Measurements from ENCODE around the gene CLEC4A.
"Not testable (repeated sequence)": the region's sequence is repeated elsewhere in the genome, so short reads cannot be mapped to it uniquely, and the experiment has no call there.

Gene CLEC4A

DNA sequence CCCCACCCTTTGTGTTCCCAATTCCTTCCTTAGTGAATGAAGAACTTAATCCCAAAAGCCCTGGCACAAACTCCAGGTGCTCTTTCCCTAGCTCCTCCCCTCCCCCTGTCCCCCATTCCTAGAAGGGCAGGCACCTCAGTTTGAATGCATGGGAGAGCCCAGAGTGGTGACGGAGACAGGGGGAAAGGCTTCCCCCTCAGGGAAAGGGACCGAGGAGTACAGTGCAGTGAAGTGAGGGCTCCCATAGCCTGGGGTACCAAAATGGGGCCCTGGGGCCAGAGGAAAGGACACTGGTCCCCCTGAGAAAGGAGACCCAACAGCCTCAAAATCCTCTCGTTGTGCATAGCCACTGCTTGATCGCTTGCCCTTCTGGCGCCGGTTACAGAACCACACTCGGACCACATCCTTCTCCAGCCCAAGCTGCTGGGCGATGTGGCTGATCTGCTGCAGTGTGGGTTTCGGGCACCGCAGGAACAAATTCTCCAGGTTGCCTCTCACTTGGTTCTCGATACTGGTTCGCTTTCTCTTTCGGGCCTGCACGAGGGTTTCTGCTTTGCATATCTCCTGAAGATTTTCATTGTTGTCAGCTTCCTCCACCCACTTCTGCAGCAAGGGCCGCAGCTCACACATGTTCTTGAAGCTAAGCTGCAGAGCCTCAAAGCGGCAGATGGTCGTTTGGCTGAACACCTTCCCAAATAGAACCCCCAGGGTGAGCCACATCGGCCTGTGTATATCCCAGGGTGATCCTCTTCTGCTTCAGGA, 10.4 kb downstream of the CLEC4A start:
- DNase-seq (ENCODE audit: low spot score) = not testable (repeated sequence)

- DNase-seq (ENCODE audit: low spot score) = not testable (repeated sequence)
These were observed 11.0 kb downstream of the CLEC4A start for GRCh38 chr12:8134398-8134930.

GRCh38 chr12:8141647-8142046, 18.2 kb downstream of the CLEC4A start:
- DNase-seq (ENCODE audit: low spot score) = not testable (repeated sequence)

GRCh38 chr12:8143261-8143660, 19.8 kb downstream of the CLEC4A start:
- no peak for DNase-seq (ENCODE audit: low spot score)

GRCh38 chr12:8145754-8146441, 22.5 kb downstream of the CLEC4A start:
- DNase-seq (ENCODE audit: low spot score) = peak; percentile 63

- no peak for DNase-seq (ENCODE audit: low spot score)
These were observed 23.0 kb downstream of the CLEC4A start for GRCh38 chr12:8146442-8146771.

DNA sequence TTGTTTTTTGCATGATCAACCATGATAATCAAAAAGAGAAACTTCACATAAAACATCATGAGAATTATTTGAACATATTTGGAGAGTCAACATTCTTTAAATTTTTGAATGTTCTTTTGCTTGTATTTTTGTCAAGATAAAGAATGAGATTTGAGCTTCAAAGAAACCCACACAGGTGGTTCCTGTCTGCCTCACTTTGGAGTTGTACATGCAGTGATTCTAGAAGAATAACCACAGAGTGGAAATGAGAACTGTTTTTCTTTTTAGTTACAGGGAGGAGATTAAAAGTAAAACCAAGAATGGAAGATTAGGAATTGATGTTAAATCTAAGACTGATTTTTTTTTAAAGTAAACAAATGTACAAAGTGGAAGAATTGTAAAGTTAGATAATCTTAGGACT, 31.1 kb downstream of the CLEC4A start:
- no peak for DNase-seq (ENCODE audit: low spot score)

- no peak for DNase-seq (ENCODE audit: low spot score)
These were observed 33.0 kb downstream of the CLEC4A start for GRCh38 chr12:8156416-8156815.

DNA sequence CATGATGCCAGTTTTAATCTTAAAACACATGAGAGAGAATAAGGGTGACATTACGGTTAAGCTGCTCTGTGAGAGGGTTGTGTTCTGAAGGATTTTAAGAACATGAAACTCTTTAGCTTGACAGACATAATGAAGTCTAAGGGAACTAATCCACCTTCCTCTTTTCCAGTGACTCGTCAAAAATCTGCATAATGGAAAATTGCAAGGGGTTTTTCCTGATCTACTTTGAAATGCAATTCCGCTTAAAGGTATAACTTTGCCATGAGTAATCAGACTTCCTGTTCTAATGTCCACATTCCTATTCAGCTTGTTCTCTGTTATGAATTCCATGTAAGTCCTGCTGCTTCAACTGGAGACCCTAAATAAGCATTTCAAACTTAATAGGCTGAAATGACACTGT, 33.4 kb downstream of the CLEC4A start, which contains the start of gene ZNF705A:
ZNF705A (plus strand) TSS at position 171 of the 400 bp plus-strand sequence. CDS start 15,611 bp downstream, outside the sequence.
- peak; percentile 34 for DNase-seq (ENCODE audit: low spot score)

- no peak for DNase-seq (ENCODE audit: low spot score)
These were observed 34.2 kb downstream of the CLEC4A start for GRCh38 chr12:8157484-8158198.

DNA sequence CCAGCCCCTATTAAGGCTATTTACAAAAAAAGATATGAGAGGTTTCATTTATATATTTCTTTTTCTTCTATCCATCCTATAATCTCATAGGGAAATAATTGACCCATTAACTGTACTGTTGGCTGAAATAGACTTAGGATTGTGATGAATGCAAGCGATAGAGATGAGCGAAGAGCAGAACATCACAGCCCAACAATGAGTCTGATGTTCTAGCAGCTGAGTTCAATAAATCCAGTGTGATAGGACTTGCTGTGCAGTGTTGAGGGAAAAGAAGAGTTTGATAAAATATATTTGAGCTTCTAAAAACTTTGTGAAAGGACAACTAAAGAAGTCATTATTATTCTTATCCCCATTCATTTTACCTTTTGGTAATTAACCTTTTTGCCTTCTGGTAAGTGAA, 49.5 kb downstream of the CLEC4A start:
- peak; percentile 74 for DNase-seq (ENCODE audit: low spot score)

DNA sequence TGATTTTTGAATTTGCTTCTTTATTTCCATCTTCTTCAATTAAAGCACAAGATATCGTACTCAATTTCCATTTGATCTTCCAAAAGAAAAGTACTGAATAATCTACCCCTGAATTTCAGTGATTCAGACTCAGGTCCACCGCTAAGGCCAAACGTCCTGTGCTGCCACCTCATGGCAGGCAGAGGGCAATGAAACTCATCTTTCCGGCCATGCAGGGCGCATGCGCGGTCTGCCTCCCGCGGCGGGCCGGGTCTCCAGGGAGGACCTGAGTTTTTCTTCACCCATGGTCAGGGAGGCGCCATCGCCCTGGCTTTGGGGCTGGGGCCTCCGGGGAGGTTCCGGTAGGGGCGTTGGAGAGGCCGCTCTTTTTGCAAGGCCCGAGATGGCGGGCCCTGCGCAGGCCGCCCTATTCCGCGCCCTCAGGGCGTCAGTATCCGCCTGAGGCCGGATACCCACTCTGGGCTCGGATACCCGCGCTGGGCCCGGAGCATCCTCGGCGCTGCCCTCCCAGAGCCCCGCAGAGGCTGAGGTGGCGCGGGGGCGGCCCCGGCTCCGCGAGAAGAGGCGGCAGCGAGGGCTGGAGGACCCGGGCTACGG, 56.7 kb downstream of the CLEC4A start:
- peak; percentile 93 for DNase-seq (ENCODE audit: low spot score)

DNA sequence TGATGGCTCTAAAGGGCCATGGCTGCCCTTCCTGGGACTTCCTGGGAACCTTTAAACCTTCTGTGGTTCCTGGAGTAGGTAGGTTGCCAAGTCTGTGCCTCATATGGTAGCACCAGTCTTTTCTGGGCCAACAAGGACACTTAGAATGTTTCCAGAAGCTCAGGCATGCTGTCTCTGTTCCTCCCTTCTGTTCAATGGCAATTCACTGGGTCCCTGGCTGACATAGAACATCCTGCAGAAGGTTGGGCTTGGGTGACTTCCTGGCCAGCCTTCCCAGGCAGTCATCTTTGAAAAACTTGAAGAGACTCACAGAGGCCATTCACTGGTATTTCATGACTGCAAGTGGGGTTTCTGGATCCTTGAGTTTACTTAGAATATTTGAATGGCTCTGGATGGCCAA, 57.9 kb downstream of the CLEC4A start:
- not testable (repeated sequence) for DNase-seq (ENCODE audit: low spot score)

GRCh38 chr12:8182923-8183322, 59.5 kb downstream of the CLEC4A start:
- DNase-seq (ENCODE audit: low spot score) = not testable (repeated sequence)

- not testable (repeated sequence) for DNase-seq (ENCODE audit: low spot score)
These were observed 59.9 kb downstream of the CLEC4A start for GRCh38 chr12:8183346-8183745.

DNA sequence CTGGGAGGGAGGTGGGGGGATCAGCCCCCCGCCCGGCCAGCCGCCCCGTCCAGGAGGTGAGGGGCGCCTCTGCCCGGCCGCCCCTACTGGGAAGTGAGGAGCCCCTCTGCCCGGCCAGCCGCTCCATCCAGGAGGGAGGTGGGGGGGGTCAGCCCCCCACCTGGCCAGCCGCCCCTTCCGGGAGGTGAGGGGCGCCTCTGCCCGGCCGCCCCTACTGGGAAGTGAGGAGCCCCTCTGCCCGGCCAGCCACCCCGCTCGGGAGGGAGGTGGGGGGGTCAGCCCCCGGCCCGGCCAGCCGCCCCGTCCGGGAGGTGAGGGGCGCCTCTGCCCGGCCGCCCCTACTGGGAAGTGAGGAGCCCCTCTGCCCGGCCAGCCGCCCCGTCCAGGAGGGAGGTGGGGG, 60.8 kb downstream of the CLEC4A start:
- DNase-seq (ENCODE audit: low spot score) = not testable (repeated sequence)

- not testable (repeated sequence) for DNase-seq (ENCODE audit: low spot score)
These were observed 64.7 kb downstream of the CLEC4A start for GRCh38 chr12:8188088-8188487.
